Chondrocyte (in vitro differentiated cells): ENCODE measurements around the gene EIF4EBP2. TPM values are rescaled to one million over a fixed set of nuclear protein-coding genes. Genes with fewer than 3 reads are reported as not detected.

ENCODE experiments used
- DNase-seq: peaks from one replicate; pipeline ENCODE4 v3.0.0; 2021; ENCODE audit warnings: mixed read lengths, low spot score
- H3K27ac Mint-ChIP-seq: one replicate; pipeline ENCODE4 v1.8.0; 2021; ENCODE audit warnings: mild to moderate bottlenecking, moderate library complexity, mixed read lengths; ENCODE audit not compliant: unreplicated experiment
- H3K27me3 Mint-ChIP-seq: 2 replicates; pipeline ENCODE4 v1.8.0; 2021; ENCODE audit warnings: low read depth, mixed read lengths
- H3K36me3 Mint-ChIP-seq: 2 replicates; pipeline ENCODE4 v1.8.0; 2021; ENCODE audit warnings: low read depth, mixed read lengths
- H3K4me1 Mint-ChIP-seq: 2 replicates; pipeline ENCODE4 v1.8.0; 2021; ENCODE audit warnings: low read depth, mild to moderate bottlenecking, mixed read lengths
- H3K4me3 Mint-ChIP-seq: one replicate; pipeline ENCODE4 v1.8.0; 2021; ENCODE audit warnings: mild to moderate bottlenecking, moderate library complexity, mixed read lengths; ENCODE audit not compliant: unreplicated experiment
- H3K9me3 Mint-ChIP-seq: 2 replicates; pipeline ENCODE4 v1.8.0; 2021; ENCODE audit warnings: low read depth, mixed read lengths
- total RNA-seq: library from RNA; stranded (reverse); gene quantifications from 3 replicates; pipeline ENCODE4 v1.2.1, GENCODE V29; 2021
- TF ChIP-seq, protein P1 (sequence below): fragments of 200-600 bp; sonication (generic); IDR thresholded peaks from 2 replicates; pipeline ENCODE4 v1.5.0; 2021; ENCODE audit warnings: antibody characterized with exemption, mild to moderate bottlenecking, moderate library complexity

EIF4EBP2 gene
- total RNA-seq, 1 donor from 2014 or later: 39.6 TPM

DNA sequence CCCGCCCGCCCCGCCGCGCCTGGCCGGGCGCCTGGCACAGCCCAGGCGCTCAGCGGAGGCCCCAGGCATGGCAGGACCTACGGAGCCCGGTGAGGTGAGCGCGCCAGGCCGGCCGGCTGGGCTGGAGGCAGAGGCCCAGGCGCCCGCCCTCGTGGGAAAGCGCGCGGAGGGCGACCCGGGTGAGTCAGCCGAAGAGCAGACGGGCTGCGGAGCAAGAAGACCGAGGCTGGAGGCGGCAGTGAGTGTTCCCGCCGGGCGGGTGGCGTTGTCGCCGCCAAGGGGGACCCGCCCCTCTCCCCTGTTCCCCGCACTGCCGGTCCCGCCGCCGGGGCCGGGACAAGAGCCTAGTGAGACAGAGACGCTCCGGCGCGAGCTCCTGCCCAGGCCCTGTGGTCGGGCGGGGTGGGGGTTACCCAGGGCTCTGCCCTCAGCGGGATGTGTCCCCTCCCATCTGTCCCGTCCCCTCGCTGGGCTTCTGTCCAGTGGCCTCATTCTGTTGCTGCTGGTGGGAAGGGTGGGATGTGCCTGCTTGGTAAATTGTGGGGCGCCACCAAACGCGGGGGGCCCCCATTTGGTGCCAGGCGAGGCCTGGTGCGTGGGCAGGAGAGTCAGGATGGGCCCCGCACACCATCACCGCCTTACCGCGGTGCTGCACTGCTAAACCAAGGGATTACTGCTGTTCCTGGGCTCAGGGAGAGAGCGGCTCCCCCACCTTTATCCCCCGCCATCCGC, 54.5 kb downstream of the EIF4EBP2 start:
- Mint-ChIP-seq H3K4me1 (peaks cover 35% of the 10 kb centered on the region), H3K4me3 (peak overlapping the region; percentile 49), H3K9me3 (no peaks in the 10 kb centered on the region), H3K36me3 (no peaks in the 10 kb centered on the region), H3K27me3 (no peaks in the 10 kb centered on the region), H3K27ac (peak overlapping the region; percentile 41)
- TF ChIP-seq, protein P1, sequence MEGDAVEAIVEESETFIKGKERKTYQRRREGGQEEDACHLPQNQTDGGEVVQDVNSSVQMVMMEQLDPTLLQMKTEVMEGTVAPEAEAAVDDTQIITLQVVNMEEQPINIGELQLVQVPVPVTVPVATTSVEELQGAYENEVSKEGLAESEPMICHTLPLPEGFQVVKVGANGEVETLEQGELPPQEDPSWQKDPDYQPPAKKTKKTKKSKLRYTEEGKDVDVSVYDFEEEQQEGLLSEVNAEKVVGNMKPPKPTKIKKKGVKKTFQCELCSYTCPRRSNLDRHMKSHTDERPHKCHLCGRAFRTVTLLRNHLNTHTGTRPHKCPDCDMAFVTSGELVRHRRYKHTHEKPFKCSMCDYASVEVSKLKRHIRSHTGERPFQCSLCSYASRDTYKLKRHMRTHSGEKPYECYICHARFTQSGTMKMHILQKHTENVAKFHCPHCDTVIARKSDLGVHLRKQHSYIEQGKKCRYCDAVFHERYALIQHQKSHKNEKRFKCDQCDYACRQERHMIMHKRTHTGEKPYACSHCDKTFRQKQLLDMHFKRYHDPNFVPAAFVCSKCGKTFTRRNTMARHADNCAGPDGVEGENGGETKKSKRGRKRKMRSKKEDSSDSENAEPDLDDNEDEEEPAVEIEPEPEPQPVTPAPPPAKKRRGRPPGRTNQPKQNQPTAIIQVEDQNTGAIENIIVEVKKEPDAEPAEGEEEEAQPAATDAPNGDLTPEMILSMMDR: peak; percentile 14
- DNase-seq: no peak

DNA sequence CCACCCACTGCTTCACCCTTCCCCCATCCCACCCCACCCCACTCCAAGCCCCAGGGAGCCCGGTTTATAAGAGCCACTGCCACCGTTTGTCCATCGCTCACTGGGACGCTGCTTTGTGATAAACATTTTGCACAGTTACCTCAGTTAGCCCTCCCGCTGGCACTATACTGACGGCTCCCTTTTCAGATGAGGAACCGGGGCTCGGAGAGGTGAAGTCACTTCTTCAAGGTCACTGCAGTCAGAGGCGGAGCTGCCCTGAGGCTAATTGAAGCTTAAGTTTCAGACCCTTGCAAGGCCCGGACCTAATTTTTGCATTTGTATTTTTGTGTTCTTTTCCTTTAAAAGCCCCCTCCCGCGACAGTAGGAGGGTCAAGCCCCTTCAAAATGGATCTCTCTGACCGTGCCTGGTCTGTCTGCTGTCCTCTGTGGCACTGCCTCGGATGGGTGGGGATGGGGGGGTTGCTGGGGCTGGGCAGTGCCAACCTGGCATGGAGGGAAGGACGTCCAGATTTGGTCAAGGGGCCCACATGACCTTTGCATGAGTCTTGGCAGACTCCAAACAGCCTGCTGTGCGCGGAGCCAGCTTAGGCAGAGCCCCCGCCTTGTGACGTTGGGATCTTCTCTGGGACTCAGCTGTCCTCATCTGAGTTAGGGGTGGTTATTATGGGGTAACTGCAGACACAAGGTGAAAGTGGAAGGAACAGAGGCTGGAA, 55.3 kb downstream of the EIF4EBP2 start:
- no peaks in the 10 kb centered on the region for H3K36me3 Mint-ChIP-seq
- DNase-seq: no peak
- H3K27ac Mint-ChIP-seq: no peak overlapping the region
- no peak overlapping the region for H3K4me3 Mint-ChIP-seq
- H3K4me1 Mint-ChIP-seq: peaks cover 35% of the 10 kb centered on the region
- no peaks in the 10 kb centered on the region for H3K27me3 Mint-ChIP-seq
- no peaks in the 10 kb centered on the region for H3K9me3 Mint-ChIP-seq
- TF ChIP-seq, protein P1: no peak

DNA sequence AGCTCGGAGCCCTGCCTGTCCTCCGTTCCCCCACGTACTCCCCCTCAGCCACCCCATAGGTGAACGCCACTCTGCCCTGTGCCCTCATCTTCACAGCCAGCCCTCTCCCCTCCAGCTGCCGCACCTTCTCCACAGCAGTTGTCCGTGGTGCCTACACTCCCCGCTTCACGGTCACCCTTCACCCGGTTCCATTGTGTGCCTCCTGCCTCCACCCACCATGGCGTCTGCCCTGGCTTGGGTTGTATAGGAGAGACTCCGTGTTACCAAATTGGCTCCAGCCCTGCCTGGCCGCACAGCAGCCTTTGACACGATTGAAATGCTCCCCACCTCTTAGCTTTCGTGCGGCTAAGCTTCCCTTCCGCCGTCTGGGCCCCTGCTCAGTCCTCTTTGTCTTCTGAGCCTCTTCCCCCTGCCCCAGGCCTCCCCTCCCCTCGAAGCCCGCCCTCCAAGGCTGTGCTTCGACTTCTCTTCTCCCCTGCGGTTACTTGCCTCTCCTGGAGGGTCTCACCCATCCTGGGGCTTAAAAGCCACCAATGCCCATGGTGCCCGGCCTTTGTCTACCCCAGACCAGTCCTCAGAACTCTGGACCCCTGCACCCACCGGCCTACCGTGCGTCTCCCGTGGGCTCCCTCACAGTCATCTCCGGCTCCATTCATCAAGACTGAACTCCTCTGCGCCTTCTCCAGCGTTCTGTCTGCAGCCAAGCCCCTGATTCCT, 56.0 kb downstream of the EIF4EBP2 start:
- H3K4me3 Mint-ChIP-seq: no peak overlapping the region

GRCh38 chr10:70461397-70462348, 57.7 kb downstream of the EIF4EBP2 start:
- peaks cover 33% of the 10 kb centered on the region for H3K4me1 Mint-ChIP-seq
- DNase-seq: no peak
- H3K27ac Mint-ChIP-seq: no peak overlapping the region
- no peak overlapping the region for H3K4me3 Mint-ChIP-seq
- H3K9me3 Mint-ChIP-seq: no peaks in the 10 kb centered on the region
- TF ChIP-seq, protein P1: peak; percentile 94
- H3K27me3 Mint-ChIP-seq: no peaks in the 10 kb centered on the region
- H3K36me3 Mint-ChIP-seq: no peaks in the 10 kb centered on the region

More for the DNA sequence above, 56.0 kb downstream of the EIF4EBP2 start:
- Mint-ChIP-seq H3K4me1 (peaks cover 35% of the 10 kb centered on the region), H3K27me3 (no peaks in the 10 kb centered on the region), H3K9me3 (no peaks in the 10 kb centered on the region), H3K36me3 (no peaks in the 10 kb centered on the region), H3K27ac (no peak overlapping the region)
- DNase-seq: no peak
- TF ChIP-seq, protein P1: no peak
